SK-N-MC (cell line): ENCODE data around the gene NRTN.

Experiments
- EZH2 ChIP-seq: fragments of 200-600 bp; sonication (generic); IDR thresholded peaks from one replicate; pipeline ENCODE4 v1.6.1; 2017; ENCODE audit warnings: antibody characterized with exemption
- FOXP2 ChIP-seq: optimal IDR thresholded peaks from 2 replicates; pipeline ENCODE3; 2011; ENCODE audit warnings: mild to moderate bottlenecking, moderate library complexity; ENCODE audit not compliant: insufficient read depth; ENCODE audit errors: extremely low read length, control extremely low read depth
- POLR2AphosphoS5 ChIP-seq: IDR thresholded peaks from 2 replicates; pipeline ENCODE4 v1.6.1; 2012; ENCODE audit warnings: mild to moderate bottlenecking, low read depth, low read length, borderline replicate concordance

- TF ChIP-seq POLR2AphosphoS5 (no peak; the same call in 1 of the 2 replicates), EZH2 (no peak), FOXP2 (no peak)
These were observed 2.9 kb upstream of the NRTN start for GRCh38 chr19:5801796-5802619.
